Activated T-cell treated with anti-CD3 and anti-CD28 coated beads for 4 hours (primary cell): ENCODE measurements around the gene MAGI2.

Experiments
- DNase-seq: peaks from one replicate; pipeline ENCODE4 v3.0.0-alpha.2; 2020

The MAGI2 gene

GRCh38 chr7:78111386-78111785 is 1342.1 kb downstream of the MAGI2 start:
- DNase-seq, result no peak

GRCh38 chr7:78103475-78103874 is 1350.0 kb downstream of the MAGI2 start:
- no peak for DNase-seq

GRCh38 chr7:78101076-78101475 is 1352.4 kb downstream of the MAGI2 start:
- no peak for DNase-seq

GRCh38 chr7:78099715-78100394 is 1353.6 kb downstream of the MAGI2 start:
- DNase-seq, result no peak

- DNase-seq, result no peak
Measured at GRCh38 chr7:78095549-78095948, 1357.9 kb downstream of the MAGI2 start.

- DNase-seq, result no peak
Measured at GRCh38 chr7:78092331-78092730, 1361.1 kb downstream of the MAGI2 start.

- DNase-seq, result no peak
Measured at GRCh38 chr7:78090616-78091015, 1362.9 kb downstream of the MAGI2 start.

GRCh38 chr7:78083476-78084120 is 1369.9 kb downstream of the MAGI2 start:
- DNase-seq, result no peak

- DNase-seq, result no peak
Measured at GRCh38 chr7:78082556-78082955, 1370.9 kb downstream of the MAGI2 start.

GRCh38 chr7:78081888-78082287 is 1371.6 kb downstream of the MAGI2 start:
- no peak for DNase-seq

- DNase-seq, result no peak
Measured at GRCh38 chr7:78081344-78081743, 1372.1 kb downstream of the MAGI2 start.

GRCh38 chr7:78080811-78081210 is 1372.7 kb downstream of the MAGI2 start:
- DNase-seq, result no peak

GRCh38 chr7:78080241-78080640 is 1373.2 kb downstream of the MAGI2 start:
- DNase-seq, result no peak

- no peak for DNase-seq
Measured at GRCh38 chr7:78074713-78075112, 1378.8 kb downstream of the MAGI2 start.

- no peak for DNase-seq
Measured at GRCh38 chr7:78073609-78074382, 1379.7 kb downstream of the MAGI2 start.

GRCh38 chr7:78072201-78072590 is 1381.3 kb downstream of the MAGI2 start:
- no peak for DNase-seq

- no peak for DNase-seq
Measured at GRCh38 chr7:78071491-78072200, 1381.8 kb downstream of the MAGI2 start.

- no peak for DNase-seq
Measured at GRCh38 chr7:78066599-78066998, 1386.9 kb downstream of the MAGI2 start.

GRCh38 chr7:78063758-78064157 is 1389.7 kb downstream of the MAGI2 start:
- no peak for DNase-seq

- no peak for DNase-seq
Measured at GRCh38 chr7:78062214-78062613, 1391.3 kb downstream of the MAGI2 start.

GRCh38 chr7:78057571-78057970 is 1395.9 kb downstream of the MAGI2 start:
- DNase-seq, result no peak

- no peak for DNase-seq
Measured at GRCh38 chr7:78055599-78055998, 1397.9 kb downstream of the MAGI2 start.

- DNase-seq, result no peak
Measured at GRCh38 chr7:78055001-78055573, 1398.4 kb downstream of the MAGI2 start.
